HG03565 (cell line): ENCODE data around the gene TRPM6.

Source experiments
- ATAC-seq: cut with Tn5 transposase; IDR thresholded peaks from one replicate; pipeline ENCODE4 v1.9.1; 2021; ENCODE audit warnings: mild to moderate bottlenecking, moderate library complexity; ENCODE audit not compliant: unreplicated experiment

TRPM6 gene

DNA sequence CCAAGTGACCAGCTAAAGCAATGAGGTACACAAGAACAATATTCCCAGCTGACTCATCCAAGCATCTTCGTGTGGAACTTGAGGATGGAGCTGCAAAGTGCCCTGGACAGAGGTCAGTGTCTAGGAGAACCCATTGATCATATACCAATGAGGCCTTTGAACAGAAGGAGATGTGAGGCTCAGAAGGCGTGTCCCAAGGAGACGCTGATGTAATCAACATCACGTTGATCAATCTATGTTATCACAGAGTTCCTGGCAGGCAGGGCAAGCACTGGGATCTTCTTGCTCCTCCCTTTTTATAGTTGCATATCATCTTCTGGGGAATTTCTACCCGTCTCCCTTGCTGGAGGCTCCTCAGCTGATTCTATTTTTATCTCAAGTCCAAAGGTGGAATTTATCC is 163.4 kb downstream of the TRPM6 start:
- ATAC-seq = no peak

DNA sequence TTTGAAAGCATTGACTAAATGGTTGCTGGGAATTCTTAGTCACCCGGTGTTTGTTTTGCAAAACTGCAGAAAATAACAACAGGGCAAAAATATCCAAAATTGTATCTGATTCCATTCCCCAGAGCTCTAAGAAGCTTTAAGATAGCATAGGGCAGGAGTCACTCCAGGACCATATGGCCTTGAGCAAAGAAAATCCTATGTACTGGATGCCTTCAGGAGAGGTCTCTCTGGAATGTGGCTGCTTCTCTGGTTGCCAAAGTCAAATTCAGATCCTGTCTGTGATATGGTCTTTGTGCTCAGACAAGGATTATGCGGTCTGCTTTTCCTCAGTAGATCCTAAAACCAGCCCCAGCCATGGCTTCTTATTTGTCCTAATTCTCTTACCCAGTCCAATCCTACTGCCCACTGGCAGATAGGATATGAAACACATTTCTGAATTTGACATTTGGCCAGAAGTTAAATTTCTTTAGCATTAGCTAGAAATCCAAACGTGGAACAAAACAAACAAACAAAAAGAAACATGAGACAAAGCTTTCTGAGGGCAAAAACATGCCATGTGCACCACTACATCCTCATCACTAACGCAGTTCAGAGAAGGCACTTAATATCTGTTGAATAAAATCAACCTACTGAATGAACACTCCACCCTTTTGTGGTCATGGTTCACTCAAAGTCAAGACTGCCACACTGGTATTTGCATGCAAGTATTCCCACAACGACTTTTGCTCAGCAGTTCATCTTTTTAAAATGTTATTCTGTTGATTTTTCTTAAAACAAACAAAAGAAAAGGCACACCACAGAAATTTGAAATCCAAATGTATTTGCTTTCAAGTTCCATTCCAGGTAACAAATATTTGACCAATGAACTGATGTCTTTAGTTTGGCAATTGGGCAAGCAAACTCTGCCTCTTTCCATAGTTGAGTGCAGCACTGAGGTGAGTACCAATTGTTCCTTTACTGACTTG is 165.7 kb downstream of the TRPM6 start:
- no peak for ATAC-seq

DNA sequence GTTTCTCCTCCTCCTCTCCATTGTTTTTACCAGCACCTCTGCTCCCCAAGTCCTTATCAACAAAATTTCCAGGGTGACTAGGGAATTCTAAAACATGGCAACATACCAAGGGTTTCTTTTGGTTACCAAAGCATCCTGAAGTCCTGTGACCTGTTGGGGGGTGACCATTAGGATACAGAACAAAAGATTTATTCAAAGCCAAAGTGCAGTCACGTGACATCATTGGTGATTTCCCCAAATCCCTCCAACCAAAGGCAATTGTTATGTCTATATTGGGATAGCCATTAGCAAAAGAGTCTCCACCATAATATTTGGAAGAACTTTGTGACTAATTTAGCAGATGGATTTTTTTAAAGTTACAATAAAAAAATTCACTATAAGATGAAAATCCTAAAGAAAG is 168.4 kb downstream of the TRPM6 start:
- no peak for ATAC-seq

DNA sequence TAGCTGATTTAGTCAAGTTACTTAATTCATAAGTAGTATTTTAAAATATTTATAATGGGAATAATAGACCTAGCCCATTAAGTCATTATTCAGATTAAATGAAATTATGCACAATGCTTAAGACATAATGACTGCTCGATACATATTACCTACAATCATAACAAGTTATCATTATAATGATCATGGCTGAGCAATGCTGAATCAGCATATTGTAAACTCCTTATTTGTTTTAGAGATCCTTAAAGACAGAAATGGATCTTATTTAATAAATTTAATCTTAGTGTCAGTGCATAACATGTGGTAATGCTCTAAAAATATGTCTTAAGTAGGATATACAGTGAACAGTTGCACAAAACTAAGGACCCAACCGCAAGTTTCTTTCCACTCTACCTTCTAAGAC is 169.0 kb downstream of the TRPM6 start:
- no peak for ATAC-seq

DNA sequence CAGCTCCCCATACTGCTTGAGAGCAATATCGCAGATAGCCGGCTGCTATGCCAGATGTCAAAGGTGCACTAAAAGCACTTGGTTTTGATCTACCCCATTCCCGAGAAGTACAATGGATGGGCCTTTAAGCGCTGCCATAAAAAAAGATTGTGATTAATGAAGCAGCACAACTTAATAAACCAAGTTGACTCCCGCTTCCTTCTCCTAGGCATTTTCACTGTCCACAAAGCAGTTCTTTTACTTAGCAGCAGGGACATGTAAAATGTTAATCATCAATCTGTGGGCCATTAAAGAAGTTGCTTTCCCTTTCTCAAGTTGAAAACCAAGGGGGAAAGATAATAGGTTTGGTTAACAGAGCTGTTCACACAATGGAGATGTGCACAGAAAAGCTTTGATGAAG is 176.4 kb downstream of the TRPM6 start:
- no peak for ATAC-seq

DNA sequence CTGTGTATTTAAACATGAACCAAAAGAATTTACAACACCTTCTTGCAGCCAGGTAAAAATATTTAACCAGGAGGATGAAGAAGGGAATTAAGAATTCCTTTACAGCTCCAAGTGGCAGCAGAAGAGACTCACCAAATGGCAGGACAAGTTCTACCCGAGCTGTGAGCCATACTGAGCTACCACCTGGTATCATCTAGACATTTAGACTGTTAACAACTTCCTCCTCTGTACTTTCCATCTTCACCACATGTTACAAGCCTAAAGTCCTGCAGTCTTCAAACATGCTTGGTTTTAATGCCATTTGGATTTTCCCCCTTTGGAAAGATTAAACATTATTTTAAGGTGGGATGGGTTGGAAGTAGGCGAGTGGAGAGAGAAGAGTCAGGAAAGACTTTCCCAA is 190.2 kb downstream of the TRPM6 start:
- peak; percentile 55 for ATAC-seq

DNA sequence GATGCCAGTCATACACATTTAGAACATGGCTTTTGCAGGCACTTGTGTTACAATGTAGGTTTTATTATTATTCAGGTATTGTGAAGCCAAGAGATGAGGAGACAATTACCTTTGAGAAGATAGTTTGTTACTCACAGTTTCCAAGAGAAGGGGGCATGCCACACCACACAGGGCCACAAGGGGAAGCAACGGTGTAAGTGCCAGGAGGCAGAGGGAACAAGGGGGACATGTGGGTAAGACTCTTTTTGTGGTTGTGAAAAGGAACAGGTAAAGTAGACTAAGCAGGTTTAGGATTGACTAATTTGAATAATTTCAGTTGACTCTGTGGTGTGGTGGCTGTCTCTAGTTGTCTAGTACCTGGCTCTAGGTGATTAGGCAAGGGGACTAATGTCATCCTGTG is 191.2 kb downstream of the TRPM6 start:
- ATAC-seq = no peak

DNA sequence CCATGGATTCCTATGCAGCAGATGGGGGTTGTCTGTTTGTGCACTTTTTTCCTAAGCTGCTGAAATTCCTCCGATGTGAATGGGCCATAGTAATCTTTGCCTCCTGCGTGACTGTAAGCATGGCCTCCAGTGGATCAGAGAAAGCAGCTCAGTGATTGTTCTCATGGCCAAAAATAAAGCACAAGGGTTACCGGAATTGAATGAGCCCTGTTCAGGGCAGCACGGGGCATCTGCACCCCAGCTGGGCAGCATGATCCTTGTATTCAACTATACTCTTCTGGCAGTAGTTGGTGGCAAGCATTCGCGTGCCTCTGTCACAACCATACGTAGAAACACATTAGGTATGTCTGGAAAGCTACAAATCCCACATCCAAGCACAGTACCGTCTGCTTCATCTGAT is 196.7 kb downstream of the TRPM6 start:
- ATAC-seq = no peak

DNA sequence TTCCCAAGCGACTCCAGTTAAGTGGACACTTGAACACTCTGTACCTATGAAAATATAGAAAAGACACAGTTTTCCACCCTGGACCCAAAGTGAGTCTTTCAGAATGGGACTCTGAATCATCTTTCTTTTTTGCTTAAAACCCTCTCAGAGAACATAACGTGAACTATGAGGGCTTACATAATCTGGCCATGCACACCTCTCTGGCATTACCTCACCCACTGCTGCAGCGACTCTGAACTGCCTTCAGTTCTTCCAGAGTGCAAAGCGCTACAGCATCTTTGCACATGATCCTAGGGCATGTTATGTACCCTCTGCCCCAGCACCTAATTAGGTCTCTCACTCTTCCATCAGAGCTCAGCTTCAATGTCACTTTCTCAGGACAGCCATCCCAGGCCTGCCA is 204.4 kb downstream of the TRPM6 start:
- ATAC-seq = no peak

DNA sequence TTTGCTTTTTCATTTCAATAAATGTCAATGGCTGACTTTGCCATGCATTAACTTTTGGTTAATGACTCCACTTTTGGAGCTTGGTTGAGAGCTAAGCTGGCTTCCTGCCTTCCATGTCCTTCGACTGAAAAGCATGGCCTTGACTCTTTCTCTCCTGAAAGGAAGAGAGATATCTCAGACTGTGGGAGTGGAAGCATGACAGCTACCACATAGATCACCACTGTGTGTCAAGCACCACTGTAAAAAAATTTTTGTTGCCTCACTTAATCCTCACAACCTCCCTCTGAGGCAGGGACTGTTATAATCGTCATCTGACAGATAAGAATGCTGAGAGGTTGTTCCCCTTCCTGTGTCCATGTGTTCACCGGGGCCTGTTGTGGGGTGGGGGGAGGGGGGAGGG is 205.8 kb downstream of the TRPM6 start:
- ATAC-seq = no peak

DNA sequence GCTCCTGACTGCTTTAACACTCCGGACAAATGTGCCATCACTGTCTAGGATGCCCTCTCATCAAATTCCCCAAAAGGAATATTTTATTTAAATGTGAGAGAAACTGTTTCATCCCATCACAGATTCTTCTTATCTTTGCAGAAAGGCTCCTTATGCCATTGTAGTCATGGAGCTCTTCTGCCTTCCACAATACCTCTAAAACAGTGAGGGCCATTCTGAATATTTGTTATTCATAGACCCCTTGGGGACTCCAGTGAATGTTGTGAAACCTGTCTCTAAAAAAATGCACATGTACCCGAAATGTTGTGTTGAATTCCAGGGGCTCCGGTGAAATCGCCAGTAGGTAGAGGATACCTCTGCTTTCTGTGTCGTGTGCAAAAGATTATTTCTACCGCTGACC is 213.6 kb downstream of the TRPM6 start:
- no peak for ATAC-seq
